Activated naive CD4-positive, alpha-beta T cell treated with anti-CD3 and anti-CD28 coated beads for 36 hours (primary cell): ENCODE measurements around the gene GRIA4. TPM values are rescaled to one million over a fixed set of nuclear protein-coding genes. Genes with fewer than 3 reads are reported as not detected.

Experiments
- CTCF ChIA-PET: fragments of 350-600 bp; sonication (Branson Sonifier 250); formaldehyde crosslinking; loops from one replicate; lab custom pipeline; 2021; ENCODE audit warnings: antibody characterized with exemption; lab: Charles Lee
- DNase-seq: peaks from one replicate; pipeline ENCODE4 v3.0.0-alpha.2; 2020
- H3K27ac Mint-ChIP-seq: one replicate; pipeline ENCODE4 v1.8.0; 2021; ENCODE audit warnings: mild to moderate bottlenecking, mixed read lengths
- H3K27me3 Mint-ChIP-seq: one replicate; pipeline ENCODE4 v1.8.0; 2021; ENCODE audit warnings: low read depth, mixed read lengths
- H3K36me3 Mint-ChIP-seq: one replicate; pipeline ENCODE4 v1.8.0; 2021; ENCODE audit warnings: low read depth, mixed read lengths
- H3K4me1 Mint-ChIP-seq: one replicate; pipeline ENCODE4 v1.8.0; 2021; ENCODE audit warnings: low read depth, mixed read lengths
- H3K4me3 Mint-ChIP-seq: one replicate; pipeline ENCODE4 v1.8.0; 2021; ENCODE audit warnings: mild to moderate bottlenecking, moderate library complexity, mixed read lengths
- H3K9me3 Mint-ChIP-seq: one replicate; pipeline ENCODE4 v1.8.0; 2021; ENCODE audit warnings: mixed read lengths
- intact Hi-C: fragments of 100-400 bp; cut with micrococcal nuclease; formaldehyde crosslinking; loops from one replicate; pipeline ENCODE4 v1.15.1; 2023
- total RNA-seq, 2 experiments: library from RNA; stranded (reverse); gene quantifications; one replicate each; pipeline ENCODE4 v1.2.3, GENCODE V29; 2021

Gene GRIA4
- total RNA-seq = not detected

- CTCF ChIA-PET = no interaction called here
- DNase-seq = peak; percentile 13
- H3K27me3 Mint-ChIP-seq = peaks cover 50% of the 10 kb centered on the region
- peak within 1 kb of the TSS; percentile 15 for H3K4me3 Mint-ChIP-seq
- no peaks in the 10 kb centered on the region for H3K36me3 Mint-ChIP-seq
- H3K9me3 Mint-ChIP-seq = no peaks in the 10 kb centered on the region
- intact Hi-C loops = no loop called here
- H3K4me1 Mint-ChIP-seq = peaks cover 20% of the 10 kb centered on the region
- H3K27ac Mint-ChIP-seq = no peak within 1 kb of the TSS
Measured at GRCh38 chr11:105609832-105610781, at the start of gene GRIA4. GRIA4 (plus strand) TSS chr11:105610073; CDS start chr11:105610998, 925 bp downstream.

GRCh38 chr11:105573091-105573490 is 36.8 kb upstream of the GRIA4 start:
- no peaks in the 10 kb centered on the region for H3K9me3 Mint-ChIP-seq
- no peak overlapping the region for H3K4me3 Mint-ChIP-seq
- no peaks in the 10 kb centered on the region for H3K36me3 Mint-ChIP-seq
- H3K27me3 Mint-ChIP-seq = no peaks in the 10 kb centered on the region
- intact Hi-C loops = no loop called here
- H3K4me1 Mint-ChIP-seq = no peaks in the 10 kb centered on the region
- no peak for DNase-seq
- CTCF ChIA-PET = no interaction called here
- no peak overlapping the region for H3K27ac Mint-ChIP-seq

GRCh38 chr11:105574974-105575373 is 34.9 kb upstream of the GRIA4 start:
- Mint-ChIP-seq H3K27ac (no peak overlapping the region), H3K36me3 (no peaks in the 10 kb centered on the region)

GRCh38 chr11:105577641-105578040 is 32.2 kb upstream of the GRIA4 start:
- H3K4me1 Mint-ChIP-seq = no peaks in the 10 kb centered on the region
- no peak overlapping the region for H3K27ac Mint-ChIP-seq
- intact Hi-C loops = no loop called here
- CTCF ChIA-PET = no interaction called here
- no peaks in the 10 kb centered on the region for H3K9me3 Mint-ChIP-seq
- H3K27me3 Mint-ChIP-seq = no peaks in the 10 kb centered on the region
- H3K4me3 Mint-ChIP-seq = no peak overlapping the region
- no peaks in the 10 kb centered on the region for H3K36me3 Mint-ChIP-seq
- DNase-seq = no peak

More at GRCh38 chr11:105574974-105575373, 34.9 kb upstream of the GRIA4 start:
- CTCF ChIA-PET = no interaction called here
- no peak for DNase-seq
- H3K27me3 Mint-ChIP-seq = no peaks in the 10 kb centered on the region
- no peaks in the 10 kb centered on the region for H3K4me1 Mint-ChIP-seq
- H3K9me3 Mint-ChIP-seq = no peaks in the 10 kb centered on the region
- intact Hi-C loops = no loop called here
- no peak overlapping the region for H3K4me3 Mint-ChIP-seq

GRCh38 chr11:105579111-105579510 is 30.8 kb upstream of the GRIA4 start:
- Mint-ChIP-seq H3K27me3 (no peaks in the 10 kb centered on the region), H3K4me3 (no peak overlapping the region), H3K4me1 (no peaks in the 10 kb centered on the region), H3K9me3 (no peaks in the 10 kb centered on the region), H3K36me3 (no peaks in the 10 kb centered on the region), H3K27ac (no peak overlapping the region)
- no peak for DNase-seq
- CTCF ChIA-PET = no interaction called here
- intact Hi-C loops = no loop called here

- Mint-ChIP-seq H3K27me3 (no peaks in the 10 kb centered on the region), H3K4me1 (no peaks in the 10 kb centered on the region), H3K36me3 (no peaks in the 10 kb centered on the region), H3K4me3 (no peak overlapping the region), H3K9me3 (no peaks in the 10 kb centered on the region), H3K27ac (no peak overlapping the region)
- intact Hi-C loops = no loop called here
- DNase-seq = no peak
- CTCF ChIA-PET = no interaction called here
Measured at GRCh38 chr11:105582497-105582896, 27.4 kb upstream of the GRIA4 start.

GRCh38 chr11:105588001-105588400 is 21.9 kb upstream of the GRIA4 start:
- Mint-ChIP-seq H3K27ac (no peak overlapping the region), H3K4me3 (no peak overlapping the region), H3K27me3 (no peaks in the 10 kb centered on the region), H3K9me3 (no peaks in the 10 kb centered on the region), H3K36me3 (no peaks in the 10 kb centered on the region), H3K4me1 (no peaks in the 10 kb centered on the region)
- CTCF ChIA-PET = no interaction called here
- intact Hi-C loops = no loop called here
- no peak for DNase-seq

- no peak overlapping the region for H3K27ac Mint-ChIP-seq
- CTCF ChIA-PET = no interaction called here
- no peaks in the 10 kb centered on the region for H3K27me3 Mint-ChIP-seq
- H3K36me3 Mint-ChIP-seq = no peaks in the 10 kb centered on the region
- no peak for DNase-seq
- no peaks in the 10 kb centered on the region for H3K9me3 Mint-ChIP-seq
- intact Hi-C loops = no loop called here
- H3K4me1 Mint-ChIP-seq = no peaks in the 10 kb centered on the region
- no peak overlapping the region for H3K4me3 Mint-ChIP-seq
Measured at GRCh38 chr11:105589346-105589745, 20.5 kb upstream of the GRIA4 start.

- CTCF ChIA-PET = no interaction called here
- no peaks in the 10 kb centered on the region for H3K4me1 Mint-ChIP-seq
- no peaks in the 10 kb centered on the region for H3K27me3 Mint-ChIP-seq
- no peak overlapping the region for H3K4me3 Mint-ChIP-seq
- no peak overlapping the region for H3K27ac Mint-ChIP-seq
- no peaks in the 10 kb centered on the region for H3K36me3 Mint-ChIP-seq
- DNase-seq = no peak
- H3K9me3 Mint-ChIP-seq = no peaks in the 10 kb centered on the region
- intact Hi-C loops = no loop called here
Measured at GRCh38 chr11:105592035-105592434, 17.8 kb upstream of the GRIA4 start.

- no peak overlapping the region for H3K4me3 Mint-ChIP-seq
- H3K27me3 Mint-ChIP-seq = peaks cover 10% of the 10 kb centered on the region
- intact Hi-C loops = no loop called here
- no peaks in the 10 kb centered on the region for H3K36me3 Mint-ChIP-seq
- no peak for DNase-seq
- H3K9me3 Mint-ChIP-seq = no peaks in the 10 kb centered on the region
- no peak overlapping the region for H3K27ac Mint-ChIP-seq
- H3K4me1 Mint-ChIP-seq = no peaks in the 10 kb centered on the region
- CTCF ChIA-PET = interaction anchor here (0.7 kb wide), 1 partner anchor 8 kb away, joined by 3 read pairs; no protein-coding TSS in a partner anchor
Measured at GRCh38 chr11:105598371-105598770, 11.5 kb upstream of the GRIA4 start.

GRCh38 chr11:105603156-105603555 is 6.7 kb upstream of the GRIA4 start:
- intact Hi-C loops = no loop called here
- CTCF ChIA-PET = interaction anchor here (0.7 kb wide), 1 partner anchor 1113 kb away, joined by 3 read pairs; no protein-coding TSS in a partner anchor
- Mint-ChIP-seq H3K4me1 (no peaks in the 10 kb centered on the region), H3K4me3 (no peak overlapping the region), H3K27ac (no peak overlapping the region), H3K9me3 (no peaks in the 10 kb centered on the region), H3K36me3 (no peaks in the 10 kb centered on the region), H3K27me3 (peaks cover 25% of the 10 kb centered on the region)
- DNase-seq = no peak

- Mint-ChIP-seq H3K9me3 (no peaks in the 10 kb centered on the region), H3K27me3 (peaks cover 54% of the 10 kb centered on the region), H3K4me1 (peaks cover 20% of the 10 kb centered on the region), H3K4me3 (no peak overlapping the region), H3K27ac (no peak overlapping the region), H3K36me3 (no peaks in the 10 kb centered on the region)
- intact Hi-C loops = no loop called here
- peak; percentile 28 for DNase-seq
- CTCF ChIA-PET = no interaction called here
Measured at GRCh38 chr11:105609341-105609781, 512 bp upstream of the GRIA4 start.
